Endometrial microvascular endothelial cells (primary cell): ENCODE results near the gene EFNA4. TPM values are rescaled to one million over a fixed set of nuclear protein-coding genes. Genes with fewer than 3 reads are reported as not detected.

Source experiments
- in situ Hi-C: cut with HindIII; loops from 2 replicates; pipeline ENCODE4 v1.10.0; 2017; ENCODE audit warnings: low sequenced_read_pairs, low pct_unique_long_range_greater_than_20kb; ENCODE audit errors: inconsistent ontology term
- total RNA-seq: library from RNA; depleted of rRNA; stranded (reverse); fragments of >200 nt; gene quantifications from one replicate; pipeline ENCODE4 v1.2.3, GENCODE V29; 2015; ENCODE audit errors: inconsistent ontology term

EFNA4 gene
- total RNA-seq, 1 donor from 2014 or later, result 15.8 TPM

DNA sequence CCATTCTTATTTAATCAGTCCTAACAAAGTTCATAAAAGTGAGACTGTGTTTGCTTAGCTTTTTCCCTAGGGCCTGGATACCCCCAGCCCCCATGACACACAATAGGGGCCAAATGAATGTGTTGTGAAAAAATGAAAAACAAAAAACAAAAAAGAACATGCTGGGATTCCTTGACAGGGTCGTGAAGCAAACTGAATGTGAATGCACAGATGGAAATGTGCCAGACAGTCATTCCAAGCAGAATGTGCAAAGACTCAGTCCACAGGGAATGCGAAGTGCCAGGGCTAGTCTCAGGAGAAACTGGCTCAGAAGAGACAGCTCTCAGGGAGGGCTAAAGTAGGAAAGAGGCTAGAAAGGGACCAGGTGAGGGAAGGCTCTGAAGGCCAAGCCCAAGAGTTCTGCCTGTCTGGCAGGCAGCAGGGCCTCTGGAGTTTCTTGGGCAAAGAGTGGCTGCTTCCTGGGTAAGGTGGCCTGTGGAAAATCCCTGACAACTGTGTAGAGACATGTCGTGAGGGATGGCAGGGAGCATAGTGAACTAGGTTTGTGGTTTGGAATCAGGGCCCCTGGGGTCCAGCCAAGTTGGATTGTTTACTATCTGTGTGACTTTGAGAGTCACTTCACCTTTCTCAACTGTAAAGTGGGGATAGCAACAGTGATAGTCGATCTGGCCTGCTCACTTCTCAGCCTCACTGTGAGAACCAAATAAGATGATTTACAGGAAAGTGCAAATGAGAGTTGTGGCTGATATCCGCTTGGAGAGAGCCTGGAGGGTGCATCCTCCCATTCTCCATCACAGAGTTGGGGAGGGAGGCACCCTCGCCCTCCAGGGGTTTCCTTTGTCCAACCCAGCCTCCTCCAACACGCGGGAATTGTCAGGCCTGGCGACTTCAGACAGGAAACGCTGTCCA, 13.6 kb upstream of the EFNA4 start:
- in situ Hi-C loops, result no loop called here

DNA sequence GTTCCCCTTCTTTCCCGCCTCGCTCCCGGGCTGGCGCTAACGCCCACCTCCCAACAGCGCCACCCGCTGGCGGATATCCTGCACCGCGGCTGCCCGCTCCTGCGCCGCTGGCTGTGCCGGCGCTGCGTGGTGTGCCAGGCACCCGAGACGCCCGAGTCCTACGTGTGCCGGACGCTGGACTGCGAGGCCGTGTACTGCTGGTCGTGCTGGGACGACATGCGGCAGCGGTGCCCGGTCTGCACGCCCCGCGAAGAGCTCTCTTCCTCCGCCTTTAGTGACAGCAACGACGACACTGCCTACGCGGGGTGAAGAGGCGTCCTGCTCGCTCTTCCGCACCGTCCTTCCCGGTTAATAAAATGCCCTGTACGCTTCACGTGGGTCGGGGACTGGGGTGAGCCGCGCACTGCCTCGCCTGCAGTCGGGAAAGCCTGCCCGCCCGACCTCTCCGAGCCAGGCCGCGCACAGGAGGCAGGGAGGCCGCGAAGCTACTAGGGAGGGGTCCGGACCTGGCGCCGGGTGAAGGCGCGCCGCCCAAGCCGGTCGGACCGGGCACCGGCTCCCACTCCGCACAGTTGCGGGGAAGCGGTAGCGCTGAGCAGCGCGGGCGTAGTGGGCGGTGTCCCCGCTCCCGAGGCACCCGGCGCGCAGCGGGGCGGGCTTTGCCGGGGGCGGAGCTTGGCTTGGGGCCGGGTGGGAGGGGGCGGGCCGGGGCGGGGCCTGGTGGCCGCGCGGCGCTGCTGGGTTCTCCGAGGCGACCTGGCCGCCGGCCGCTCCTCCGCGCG, 12.8 kb upstream of the EFNA4 start, which contains the start of gene ADAM15:
ADAM15 (plus strand) TSS at position 757 of the 782 bp plus-strand sequence. CDS start 71 bp downstream, outside the sequence.
- in situ Hi-C loops, result no loop called here

GRCh38 chr1:155051342-155051776, 12.2 kb upstream of the EFNA4 start:
- in situ Hi-C loops, result no loop called here

DNA sequence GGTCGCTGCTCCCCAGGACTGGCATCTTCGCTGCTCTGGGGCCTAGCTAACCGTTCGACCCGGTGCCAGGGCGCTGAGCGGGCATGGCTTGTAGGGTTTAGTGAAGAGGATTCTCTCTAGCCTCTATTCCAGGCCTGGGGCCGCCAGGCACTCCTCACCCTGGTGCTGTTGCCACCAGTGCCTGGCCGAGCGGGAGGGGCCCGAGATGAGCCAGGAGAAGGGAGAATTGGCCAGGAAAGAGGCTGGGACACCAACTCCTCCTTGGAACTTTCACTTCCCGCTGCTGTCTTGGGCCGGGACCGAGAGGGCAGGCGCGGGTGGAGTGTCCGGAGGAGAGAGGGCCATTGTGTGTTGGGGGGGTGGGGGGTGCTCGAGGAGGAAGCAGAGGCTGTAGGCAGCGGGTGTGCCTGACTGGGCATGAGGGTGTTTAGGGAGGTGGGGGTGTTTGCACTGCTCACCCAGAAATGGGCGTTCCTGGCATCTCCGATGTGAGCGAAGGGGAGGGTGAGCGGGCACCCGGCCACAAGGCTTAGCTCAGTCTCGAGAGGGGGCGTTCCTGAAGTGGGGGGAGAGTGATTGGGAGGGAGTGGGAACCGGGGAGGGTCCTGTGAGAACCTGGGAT, 11.7 kb upstream of the EFNA4 start:
- in situ Hi-C loops, result no loop called here

DNA sequence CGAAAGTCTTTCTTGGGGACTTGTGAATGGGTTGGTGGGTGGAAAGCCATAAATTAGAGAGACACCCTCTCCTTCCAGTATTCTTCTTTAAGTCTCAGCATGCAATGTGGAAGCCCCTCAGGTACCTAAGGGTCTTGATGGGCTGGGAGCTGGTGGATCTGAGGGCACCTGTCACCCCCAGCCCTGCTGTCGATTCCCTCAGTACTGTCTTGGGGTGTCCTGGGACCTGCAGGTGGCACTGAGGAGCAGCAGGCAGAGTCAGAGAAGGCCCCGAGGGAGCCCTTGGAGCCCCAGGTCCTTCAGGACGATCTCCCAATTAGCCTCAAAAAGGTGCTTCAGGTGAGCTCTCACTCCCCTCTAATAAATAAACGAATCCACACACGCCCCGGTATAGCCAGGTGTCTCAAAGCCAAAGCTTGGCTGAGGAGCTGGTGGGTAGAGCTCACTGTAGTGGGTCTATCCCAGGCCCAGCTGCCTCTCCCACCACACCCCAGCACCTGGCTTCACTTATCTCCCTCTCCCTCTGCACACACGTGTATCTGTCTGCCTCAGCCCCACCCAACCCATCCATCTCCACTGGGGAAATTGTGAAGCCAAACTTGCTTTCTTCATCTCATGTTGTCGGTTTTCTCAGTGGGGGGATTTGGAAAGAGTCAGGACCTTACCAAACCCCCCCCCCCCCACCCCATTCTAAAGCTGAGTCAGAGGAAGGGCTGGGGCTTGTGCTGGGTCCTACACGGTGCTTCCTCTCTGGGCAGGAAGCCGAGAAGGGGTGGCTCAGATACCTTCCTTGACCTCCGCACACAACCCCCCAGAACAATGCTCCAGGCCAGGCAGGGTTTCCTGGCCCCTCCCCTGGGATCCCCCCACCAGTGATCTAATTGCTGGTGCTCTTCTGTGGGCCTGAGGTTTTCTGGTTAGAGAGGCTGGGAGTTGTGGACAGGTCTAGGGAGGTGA, 10.8 kb upstream of the EFNA4 start:
- in situ Hi-C loops, result no loop called here

- in situ Hi-C loops, result no loop called here
These were observed 9.9 kb upstream of the EFNA4 start for GRCh38 chr1:155053531-155054105.

DNA sequence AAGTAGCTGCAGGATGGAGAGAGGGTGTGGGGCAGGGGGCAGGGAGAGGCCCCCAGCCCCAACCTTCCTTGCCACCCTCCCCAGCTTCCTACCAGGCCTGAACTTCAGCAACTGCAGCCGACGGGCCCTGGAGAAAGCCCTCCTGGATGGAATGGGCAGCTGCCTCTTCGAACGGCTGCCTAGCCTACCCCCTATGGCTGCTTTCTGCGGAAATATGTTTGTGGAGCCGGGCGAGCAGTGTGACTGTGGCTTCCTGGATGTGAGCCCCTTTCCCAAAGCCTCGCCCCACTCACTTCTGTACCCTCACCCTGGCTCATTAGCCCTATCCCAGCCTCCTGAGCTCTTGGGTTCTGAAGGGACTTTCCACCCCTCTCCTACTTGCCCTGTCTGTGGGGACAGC, 6.4 kb upstream of the EFNA4 start:
- in situ Hi-C loops, result no loop called here

DNA sequence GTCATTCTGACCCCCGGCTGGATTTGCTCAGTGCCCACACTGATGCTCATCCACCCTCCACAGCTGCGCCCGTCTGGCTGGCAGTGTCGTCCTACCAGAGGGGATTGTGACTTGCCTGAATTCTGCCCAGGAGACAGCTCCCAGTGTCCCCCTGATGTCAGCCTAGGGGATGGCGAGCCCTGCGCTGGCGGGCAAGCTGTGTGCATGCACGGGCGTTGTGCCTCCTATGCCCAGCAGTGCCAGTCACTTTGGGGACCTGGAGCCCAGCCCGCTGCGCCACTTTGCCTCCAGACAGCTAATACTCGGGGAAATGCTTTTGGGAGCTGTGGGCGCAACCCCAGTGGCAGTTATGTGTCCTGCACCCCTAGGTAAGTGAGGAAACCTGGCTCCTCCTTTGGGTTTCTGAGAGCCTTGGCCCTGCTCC, 5.7 kb upstream of the EFNA4 start:
- in situ Hi-C loops, result no loop called here

DNA sequence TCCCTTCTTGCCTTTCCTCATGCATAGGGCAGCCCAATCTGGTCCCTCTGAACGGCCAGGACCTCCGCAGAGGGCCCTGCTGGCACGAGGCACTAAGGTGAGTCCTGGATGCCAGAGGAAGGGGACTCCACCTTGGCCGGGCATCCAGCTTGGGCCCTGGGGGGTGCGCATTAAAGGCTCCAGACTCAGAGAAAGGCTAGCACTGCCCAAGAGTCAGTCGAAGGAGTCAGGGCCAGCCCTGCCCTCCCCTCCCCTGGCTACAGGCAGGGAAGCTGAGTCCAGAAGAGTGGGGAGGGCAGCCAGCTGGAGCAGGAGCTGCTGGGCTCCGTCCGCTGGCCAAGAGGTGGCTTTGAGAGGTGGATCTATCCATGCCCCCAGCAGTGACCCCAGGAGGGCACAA, 2.8 kb upstream of the EFNA4 start:
- in situ Hi-C loops, result loop anchor here (10.0 kb wide), 1 partner anchor 46 kb away; no protein-coding TSS in a partner anchor

- in situ Hi-C loops, result loop anchor here (10.0 kb wide), 1 partner anchor 47 kb away; no protein-coding TSS in a partner anchor
These were observed 2.0 kb upstream of the EFNA4 start for GRCh38 chr1:155061381-155062150.

DNA sequence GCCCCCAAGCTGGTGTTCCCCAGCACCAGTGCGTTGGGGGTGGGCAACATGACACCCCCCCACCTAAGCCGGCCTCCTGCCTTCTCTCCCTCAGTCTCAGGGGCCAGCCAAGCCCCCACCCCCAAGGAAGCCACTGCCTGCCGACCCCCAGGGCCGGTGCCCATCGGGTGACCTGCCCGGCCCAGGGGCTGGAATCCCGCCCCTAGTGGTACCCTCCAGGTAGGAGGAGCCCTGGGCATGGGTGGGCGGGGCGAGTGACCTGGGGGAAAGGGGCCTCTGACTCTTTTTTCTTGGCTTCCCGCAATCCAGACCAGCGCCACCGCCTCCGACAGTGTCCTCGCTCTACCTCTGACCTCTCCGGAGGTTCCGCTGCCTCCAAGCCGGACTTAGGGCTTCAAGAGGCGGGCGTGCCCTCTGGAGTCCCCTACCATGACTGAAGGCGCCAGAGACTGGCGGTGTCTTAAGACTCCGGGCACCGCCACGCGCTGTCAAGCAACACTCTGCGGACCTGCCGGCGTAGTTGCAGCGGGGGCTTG, 1.3 kb upstream of the EFNA4 start:
- in situ Hi-C loops, result loop anchor here (10.0 kb wide), 1 partner anchor 47 kb away; no protein-coding TSS in a partner anchor

GRCh38 chr1:155062702-155063411, 683 bp upstream of the EFNA4 start:
- in situ Hi-C loops, result loop anchor here (10.0 kb wide), 1 partner anchor 48 kb away; no protein-coding TSS in a partner anchor

DNA sequence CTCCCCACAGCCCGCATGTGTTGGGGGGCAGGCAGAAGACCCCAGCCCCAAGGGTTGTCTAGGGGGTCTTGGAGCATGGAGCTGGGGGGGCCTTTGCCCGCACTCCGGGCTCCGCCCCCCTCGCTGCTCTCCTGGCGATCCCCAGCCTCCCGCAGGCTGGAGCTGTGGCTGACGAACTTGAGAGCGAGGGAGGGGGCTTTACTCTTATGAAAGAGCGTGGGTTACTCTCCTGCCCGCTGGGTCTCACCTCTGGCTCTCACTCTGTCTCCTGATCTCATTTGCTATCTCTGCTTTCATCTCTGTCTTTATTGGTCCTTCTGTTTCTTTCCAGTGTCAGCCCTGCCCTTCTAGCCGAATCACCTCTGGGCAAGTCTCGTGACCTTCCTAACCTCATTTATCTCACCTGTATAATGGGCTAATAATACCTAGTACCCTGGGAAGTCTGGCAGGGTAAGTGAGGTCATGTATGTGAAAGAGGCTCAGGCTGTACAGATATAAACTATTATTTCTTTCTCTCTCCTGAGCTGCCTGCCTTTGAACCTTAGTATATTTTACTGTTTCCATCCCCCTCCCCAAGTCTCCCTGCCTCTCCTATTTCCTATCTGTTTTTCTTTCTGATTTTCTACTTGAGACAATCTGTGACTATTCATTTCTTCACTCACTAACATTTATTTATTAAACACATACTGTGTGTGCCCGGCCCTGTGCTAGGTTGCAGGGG, 731 bp downstream of the EFNA4 start:
- in situ Hi-C loops, result loop anchor here (10.0 kb wide), 1 partner anchor 49 kb away; no protein-coding TSS in a partner anchor

DNA sequence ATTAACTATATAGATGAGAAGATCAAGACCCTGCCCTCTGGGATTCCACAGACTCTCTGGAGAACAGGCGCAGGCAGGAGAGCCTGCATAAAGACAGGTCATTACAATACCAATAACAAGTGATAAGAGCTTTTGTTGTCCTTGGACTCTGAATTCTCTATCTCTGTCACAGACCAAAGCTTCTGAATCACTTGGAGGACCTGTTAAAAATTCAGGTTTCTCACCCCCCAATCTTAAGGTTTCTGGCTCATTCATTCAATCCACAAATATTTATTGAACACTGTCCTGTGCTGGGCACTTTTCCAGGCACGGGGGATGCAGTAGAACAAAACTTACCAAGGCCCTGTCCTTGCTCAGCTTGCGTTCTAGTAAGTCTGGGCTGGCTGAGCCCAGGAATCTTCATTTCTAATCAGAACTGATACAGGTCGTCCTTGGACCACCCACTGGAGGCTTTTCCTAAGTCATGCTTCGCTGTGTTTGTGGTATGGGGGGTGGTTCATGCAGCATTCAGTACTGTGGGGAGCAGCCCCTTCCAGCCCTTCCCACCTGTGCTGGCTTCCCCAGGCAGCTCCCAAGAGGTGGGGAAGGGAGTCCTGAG, 1.4 kb downstream of the EFNA4 start:
- in situ Hi-C loops, result loop anchor here (10.0 kb wide), 1 partner anchor 50 kb away; no protein-coding TSS in a partner anchor

DNA sequence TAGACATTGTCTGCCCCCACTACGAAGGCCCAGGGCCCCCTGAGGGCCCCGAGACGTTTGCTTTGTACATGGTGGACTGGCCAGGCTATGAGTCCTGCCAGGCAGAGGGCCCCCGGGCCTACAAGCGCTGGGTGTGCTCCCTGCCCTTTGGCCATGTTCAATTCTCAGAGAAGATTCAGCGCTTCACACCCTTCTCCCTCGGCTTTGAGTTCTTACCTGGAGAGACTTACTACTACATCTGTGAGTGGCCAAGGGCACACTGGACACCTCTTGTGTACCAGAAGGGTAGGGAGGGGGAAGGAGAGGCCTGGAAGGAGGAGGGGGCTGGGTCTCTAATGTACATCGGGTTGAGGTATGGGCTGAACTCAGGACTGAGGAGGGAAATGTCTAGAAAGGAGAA, 3.2 kb downstream of the EFNA4 start:
- in situ Hi-C loops, result loop anchor here (10.0 kb wide), 1 partner anchor 52 kb away; no protein-coding TSS in a partner anchor
